GM10266 (cell line): Measurements from ENCODE around the gene CLASP1.

ENCODE experiments used
- DNase-seq: peaks from one replicate; pipeline ENCODE4 v3.0.0; 2012; ENCODE audit errors: extremely low spot score
- TF ChIP-seq, protein P1 (sequence below): IDR thresholded peaks from 2 replicates; pipeline ENCODE4 v1.5.1; 2012; ENCODE audit warnings: mild to moderate bottlenecking, low read depth; ENCODE audit not compliant: control insufficient read depth, insufficient read depth; ENCODE audit errors: missing control alignments

The CLASP1 gene

GRCh38 chr2:121532894-121533293, 116.4 kb downstream of the CLASP1 start:
- TF ChIP-seq, protein P1, sequence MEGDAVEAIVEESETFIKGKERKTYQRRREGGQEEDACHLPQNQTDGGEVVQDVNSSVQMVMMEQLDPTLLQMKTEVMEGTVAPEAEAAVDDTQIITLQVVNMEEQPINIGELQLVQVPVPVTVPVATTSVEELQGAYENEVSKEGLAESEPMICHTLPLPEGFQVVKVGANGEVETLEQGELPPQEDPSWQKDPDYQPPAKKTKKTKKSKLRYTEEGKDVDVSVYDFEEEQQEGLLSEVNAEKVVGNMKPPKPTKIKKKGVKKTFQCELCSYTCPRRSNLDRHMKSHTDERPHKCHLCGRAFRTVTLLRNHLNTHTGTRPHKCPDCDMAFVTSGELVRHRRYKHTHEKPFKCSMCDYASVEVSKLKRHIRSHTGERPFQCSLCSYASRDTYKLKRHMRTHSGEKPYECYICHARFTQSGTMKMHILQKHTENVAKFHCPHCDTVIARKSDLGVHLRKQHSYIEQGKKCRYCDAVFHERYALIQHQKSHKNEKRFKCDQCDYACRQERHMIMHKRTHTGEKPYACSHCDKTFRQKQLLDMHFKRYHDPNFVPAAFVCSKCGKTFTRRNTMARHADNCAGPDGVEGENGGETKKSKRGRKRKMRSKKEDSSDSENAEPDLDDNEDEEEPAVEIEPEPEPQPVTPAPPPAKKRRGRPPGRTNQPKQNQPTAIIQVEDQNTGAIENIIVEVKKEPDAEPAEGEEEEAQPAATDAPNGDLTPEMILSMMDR, result no peak
- no peak for DNase-seq

DNA sequence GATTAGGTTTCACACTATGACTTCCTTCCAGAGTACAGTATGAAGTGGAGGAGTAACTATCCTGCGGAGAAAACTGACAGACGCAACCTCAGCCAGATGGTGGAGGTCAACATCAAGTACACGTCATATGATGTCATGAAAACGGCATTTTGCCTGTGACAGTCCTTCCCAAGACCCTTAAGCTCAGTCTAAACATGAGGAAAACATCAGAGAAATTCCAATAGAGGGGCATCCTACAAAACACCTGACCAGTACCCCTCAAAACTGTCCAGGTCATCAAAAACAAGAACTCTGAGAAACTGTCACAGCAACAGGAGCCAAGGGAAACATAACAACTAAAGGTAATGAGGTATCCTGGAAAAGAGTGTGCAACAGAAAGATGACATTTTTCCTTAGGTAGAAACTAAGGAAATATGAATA, 116.9 kb downstream of the CLASP1 start:
- TF ChIP-seq, protein P1, result no peak
- no peak for DNase-seq

DNA sequence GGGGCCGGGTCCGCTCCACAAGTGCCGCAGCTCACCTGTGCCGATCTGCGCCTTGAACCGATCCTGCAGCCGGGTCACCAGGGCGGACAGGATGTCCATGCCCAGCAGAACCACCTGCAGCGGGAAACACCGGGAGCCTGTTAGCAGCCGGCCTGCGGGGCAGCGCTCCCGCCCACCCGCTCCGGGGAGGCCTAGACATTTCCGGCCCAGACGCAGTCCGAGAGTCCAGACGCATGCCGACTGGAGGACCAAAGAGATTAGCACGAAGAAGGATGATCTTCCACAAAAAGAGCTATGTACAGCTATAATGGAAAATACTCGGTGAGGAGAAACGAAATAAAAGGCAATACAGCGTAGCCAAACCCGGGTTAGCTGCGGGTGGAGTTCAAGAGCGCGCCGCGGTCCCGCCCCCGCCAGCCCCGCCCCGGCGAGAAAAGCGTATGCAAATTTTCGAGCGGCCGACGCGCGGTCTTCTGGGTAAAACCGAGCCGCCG, 119.0 kb downstream of the CLASP1 start:
- TF ChIP-seq, protein P1, result no peak
- DNase-seq, result peak; percentile 75

- TF ChIP-seq, protein P1, result no peak
- DNase-seq, result peak; percentile 32
Observed at GRCh38 chr2:121529439-121530211, 119.6 kb downstream of the CLASP1 start.

- TF ChIP-seq, protein P1, result no peak
- DNase-seq, result no peak
Observed at GRCh38 chr2:121527009-121527682, 122.1 kb downstream of the CLASP1 start.

DNA sequence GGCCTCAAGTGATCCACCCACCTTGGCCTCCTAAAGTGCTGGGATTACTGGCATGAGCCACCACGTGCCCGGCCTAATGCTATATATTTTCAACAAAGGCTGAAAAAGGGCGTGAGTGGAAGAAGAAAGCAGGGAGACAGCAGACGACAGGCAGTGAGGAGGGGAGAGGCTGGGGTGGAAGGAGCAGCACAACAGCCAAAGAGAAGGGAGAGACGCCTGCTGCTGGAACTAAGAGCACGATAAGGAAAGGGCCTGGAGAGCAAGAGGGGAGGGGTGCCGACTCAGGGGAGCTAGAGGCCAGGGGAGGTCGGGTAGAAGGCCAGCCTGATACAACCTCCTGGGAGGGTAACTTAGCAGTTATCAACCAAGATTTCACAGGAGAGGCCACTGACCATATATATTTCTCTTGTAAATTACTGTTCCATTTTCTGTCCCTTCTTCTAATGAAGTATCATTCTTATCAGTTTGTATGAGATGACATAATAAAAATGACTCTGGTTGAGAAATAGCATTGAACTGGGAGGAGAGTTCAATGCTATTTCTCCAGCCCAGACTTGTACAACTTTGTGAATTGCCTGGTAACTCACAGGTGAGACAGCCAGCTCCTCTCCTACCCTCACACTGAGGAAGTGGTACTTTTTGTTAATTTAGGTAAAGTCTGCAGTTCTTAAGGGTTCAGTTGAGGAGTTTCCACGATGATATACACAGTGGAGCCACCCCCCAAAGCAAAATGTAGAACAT, 124.4 kb downstream of the CLASP1 start:
- TF ChIP-seq, protein P1, result no peak
- no peak for DNase-seq

DNA sequence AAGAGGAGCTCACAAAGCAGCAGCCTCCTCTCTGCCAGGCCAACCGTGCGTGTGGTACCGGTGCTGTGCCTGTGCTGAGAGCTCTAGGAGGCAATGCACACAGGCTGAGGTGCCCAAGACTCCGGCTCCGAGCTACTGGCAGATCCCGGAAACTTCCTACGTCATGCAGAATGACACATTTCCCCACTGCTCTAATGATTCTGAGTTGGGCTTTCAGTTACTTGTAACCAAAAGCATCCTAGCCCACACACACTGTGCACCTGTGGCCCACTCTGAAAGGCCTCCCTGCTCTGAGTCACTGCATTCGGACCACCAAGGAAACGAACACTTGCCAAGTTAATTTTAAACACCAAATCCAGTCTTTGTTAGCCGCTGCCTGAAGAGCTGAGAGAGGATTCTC, 127.9 kb downstream of the CLASP1 start:
- no peak for DNase-seq
- TF ChIP-seq, protein P1, result no peak
